Lung (tissue), 12 donors: ENCODE measurements around the gene TYRP1. TPM values are rescaled to one million over a fixed set of nuclear protein-coding genes. Genes with fewer than 3 reads are reported as not detected.

Experiments
- ATAC-seq: fragments of 200-7000 bp; cut with Tn5 transposase; one replicate; pipeline ENCODE4 v1.9.1; 2020; ENCODE audit warnings: moderate number of reproducible peaks; ENCODE audit not compliant: insufficient read depth, low FRiP score
- DNase-seq, 3 donors: peaks; one replicate each; pipeline ENCODE4 v3.0.0-alpha.2; 2013 to 2017
- H3K27ac ChIP-seq, 2 donors: one replicate each; pipeline ENCODE4 v1.5.1; 2013; ENCODE audit warnings: mild to moderate bottlenecking in 2 of 2, moderate library complexity in 2 of 2, control low read depth in 1 of 2, inconsistent platforms in 1 of 2, low read depth in 1 of 2, low read length in 1 of 2
- H3K27me3 ChIP-seq, 3 donors: one replicate each; pipeline ENCODE4 v1.5.1; 2013; ENCODE audit warnings: low read length in 2 of 3; ENCODE audit not compliant: control insufficient read depth in 3 of 3, insufficient read depth in 3 of 3
- H3K36me3 ChIP-seq, 4 donors: one replicate each; pipeline ENCODE4 v1.5.1; 2013; ENCODE audit warnings: low read length in 4 of 4, mild to moderate bottlenecking in 1 of 4, moderate library complexity in 1 of 4; ENCODE audit not compliant: control insufficient read depth in 4 of 4, insufficient read depth in 4 of 4
- H3K4me1 ChIP-seq, 5 donors: one replicate each; pipeline ENCODE4 v1.5.1; 2013; ENCODE audit warnings: low read length in 5 of 5, mild to moderate bottlenecking in 2 of 5, moderate library complexity in 1 of 5; ENCODE audit not compliant: control insufficient read depth in 5 of 5, insufficient read depth in 5 of 5
- H3K4me3 ChIP-seq: one replicate; pipeline ENCODE4 v1.5.1; 2013; ENCODE audit warnings: mild to moderate bottlenecking, control low read depth, moderate library complexity
- H3K9ac ChIP-seq, 2 donors: one replicate each; pipeline ENCODE4 v1.5.1; 2013; ENCODE audit warnings: low read length in 2 of 2, control low read depth in 1 of 2; ENCODE audit not compliant: insufficient read depth in 1 of 2
- H3K9me3 ChIP-seq, 4 donors: one replicate each; pipeline ENCODE4 v1.5.1; 2013; ENCODE audit warnings: low read length in 3 of 4, mild to moderate bottlenecking in 1 of 4, moderate library complexity in 1 of 4; ENCODE audit not compliant: control insufficient read depth in 4 of 4, insufficient read depth in 3 of 4
- CTCF ChIP-seq: IDR thresholded peaks from 2 replicates; pipeline ENCODE4 v1.5.1; 2012; ENCODE audit warnings: mild to moderate bottlenecking; ENCODE audit errors: control extremely low read depth, extremely low read depth
- WGBS, 2 donors: extraction: QIAGEN DNeasy Blood & Tissue Kit; methylation state at CpG; one replicate each; pipeline ENCODE4 v1.1.7; 2013; 5-methylcytosine and 5-hydroxymethylcytosine counted together
- polyA plus RNA-seq, 2 donors: library from polyadenylated mRNA; stranded (reverse); fragments of 200-250 nt; gene quantifications; one replicate each; pipeline ENCODE4 v1.2.1, GENCODE V29; 2013
- total RNA-seq, 2 donors: library from RNA; depleted of rRNA in 1 of 2; stranded (reverse); fragments of >200 nt in 1 of 2; gene quantifications; one replicate each; pipeline ENCODE4 v1.2.1, GENCODE V29; 2014 to 2021
- donor health status: control.
- donor health status: control.
- donor health status: Bipolar disorder and iron deficiency.
- donor health status: healthy.
- donor health status: DM: yes; HTN: yes; CAD: no.

The TYRP1 gene
- total and polyA plus RNA-seq, 4 donors, result 0.59 to 5.1 (median 1.3) TPM

- H3K9me3 ChIP-seq, result peaks cover 0 to 10% (median 4%) of the 10 kb centered on the region in 4 donors
- no peaks in the 10 kb centered on the region for H3K27me3 ChIP-seq
- no peak overlapping the region for H3K4me3 ChIP-seq
- no peak for TF ChIP-seq CTCF
- DNase-seq (no peak), ATAC-seq (no peak)
- H3K27ac ChIP-seq, result no peak overlapping the region
- whole genome bisulfite sequencing, 2 donors, result 88 to 91% methylated on average over 4 of the region's 4 CpGs
- H3K36me3 ChIP-seq, result no peaks in the 10 kb centered on the region
- H3K9ac ChIP-seq, result no peak overlapping the region
- H3K4me1 ChIP-seq, result no peaks in the 10 kb centered on the region
Observed at GRCh38 chr9:12657998-12658397, 35.2 kb upstream of the TYRP1 start.

- Histone ChIP-seq H3K27me3 (no peaks in the 10 kb centered on the region), H3K36me3 (no peaks in the 10 kb centered on the region), H3K9ac (no peak overlapping the region), H3K27ac (no peak overlapping the region), H3K4me1 (no peaks in the 10 kb centered on the region), H3K9me3 (peaks cover 0 to 10% (median 4%) of the 10 kb centered on the region in 4 donors), H3K4me3 (no peak overlapping the region)
- TF ChIP-seq CTCF, result no peak
- WGBS, 2 donors, result 90 to 94% methylated on average over 10 of the region's 10 CpGs
- no peak for ATAC-seq
- no peak for DNase-seq
Observed at GRCh38 chr9:12658531-12659209, 34.5 kb upstream of the TYRP1 start.

DNA sequence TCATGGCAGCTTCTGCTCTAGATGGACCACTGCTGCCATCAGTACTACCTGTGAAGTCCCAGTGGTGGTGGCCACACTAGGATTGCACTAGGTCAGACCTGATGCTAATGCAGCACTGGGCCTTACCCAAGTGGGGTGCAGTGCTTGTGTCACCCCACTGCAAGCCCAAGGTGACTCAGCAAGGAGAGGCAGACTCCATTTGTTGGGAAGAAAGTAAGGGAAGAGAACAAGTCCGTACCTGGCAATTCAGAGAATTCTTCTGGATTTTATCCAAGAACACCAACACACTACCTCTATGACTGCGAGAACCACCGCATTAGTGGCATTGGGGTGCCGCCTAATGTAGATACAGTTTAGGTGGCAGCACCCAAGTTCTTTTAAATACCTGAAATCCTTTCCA, 34.0 kb upstream of the TYRP1 start:
- Histone ChIP-seq H3K4me3 (no peak overlapping the region), H3K36me3 (no peaks in the 10 kb centered on the region), H3K27me3 (no peaks in the 10 kb centered on the region), H3K4me1 (no peaks in the 10 kb centered on the region), H3K9me3 (peaks cover 0 to 10% (median 4%) of the 10 kb centered on the region in 4 donors), H3K27ac (no peak overlapping the region), H3K9ac (no peak overlapping the region)
- ATAC-seq, result no peak
- TF ChIP-seq CTCF, result no peak
- no peak for DNase-seq
- 91 to 96% methylated on average over 4 of the region's 4 CpGs for WGBS, 2 donors

DNA sequence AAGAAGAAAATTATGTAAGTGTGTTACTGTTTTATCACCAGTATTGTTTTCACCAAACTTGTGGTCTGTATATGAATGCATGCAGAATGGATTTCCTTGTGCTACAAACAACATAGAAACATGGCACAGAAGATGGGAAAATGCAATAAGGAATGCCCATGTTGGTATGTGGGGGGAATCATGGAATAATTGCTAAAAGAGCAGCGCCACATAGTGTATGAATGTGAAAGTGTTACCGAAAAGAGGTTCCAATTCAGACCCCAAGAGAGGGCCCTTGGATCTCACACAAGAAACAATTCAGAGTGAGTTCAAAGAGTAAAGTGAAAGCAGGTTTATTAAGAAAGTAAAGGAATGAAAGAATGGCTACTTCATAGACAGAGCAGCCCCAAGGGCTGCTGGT, 26.4 kb upstream of the TYRP1 start:
- no peak for TF ChIP-seq CTCF
- Histone ChIP-seq H3K9ac (no peak overlapping the region), H3K4me3 (no peak overlapping the region), H3K4me1 (no peaks in the 10 kb centered on the region), H3K27me3 (no peaks in the 10 kb centered on the region), H3K36me3 (no peaks in the 10 kb centered on the region), H3K27ac (no peak overlapping the region), H3K9me3 (no peaks in the 10 kb centered on the region)
- DNase-seq (no peak), ATAC-seq (no peak)
- 43 to 58% methylated on average over 2 of the region's 2 CpGs for WGBS, 2 donors
